Thoracic aorta (tissue), 2 donors: Measurements from ENCODE around the gene GRAMD4. TPM values are rescaled to one million over a fixed set of nuclear protein-coding genes. Genes with fewer than 3 reads are reported as not detected.

ENCODE experiments used
- ATAC-seq: fragments of 150-250 bp; one replicate; pipeline ENCODE4 v1.8.0; 2017; ENCODE audit warnings: low read depth; ENCODE audit not compliant: insufficient number of reproducible peaks, low FRiP score
- DNase-seq: peaks from one replicate; pipeline ENCODE4 v3.0.0-alpha.2; 2020; ENCODE audit warnings: low spot score
- H3K27ac ChIP-seq, 2 donors: fragments of 200-600 bp; sonication (generic); 1 replicate in 1 of 2; 2 replicates in 1 of 2; pipeline ENCODE4 v1.5.1; 2016; ENCODE audit warnings: mild to moderate bottlenecking in 2 of 2, moderate library complexity in 2 of 2
- H3K27me3 ChIP-seq: fragments of 200-600 bp; sonication (generic); replicated peaks from 2 replicates; pipeline ENCODE4 v1.6.0; 2016; ENCODE audit warnings: mild to moderate bottlenecking; ENCODE audit not compliant: insufficient read depth
- H3K36me3 ChIP-seq: fragments of 200-600 bp; sonication (generic); one replicate; pipeline ENCODE4 v1.5.1; 2016
- H3K4me1 ChIP-seq, 2 donors: fragments of 200-600 bp; sonication (generic); 1 replicate in 1 of 2; 2 replicates in 1 of 2; pipeline versions ENCODE4 v1.5.1 to v1.6.0; 2016; ENCODE audit warnings: low read depth in 2 of 2, mild to moderate bottlenecking in 1 of 2; ENCODE audit not compliant: control insufficient read depth in 1 of 2
- H3K4me3 ChIP-seq: fragments of 200-600 bp; sonication (generic); 2 replicates; pipeline ENCODE4 v1.5.1; 2016; ENCODE audit warnings: mild to moderate bottlenecking
- H3K9me3 ChIP-seq: fragments of 200-600 bp; sonication (generic); 2 replicates; pipeline ENCODE4 v1.5.1; 2016
- CTCF ChIP-seq: fragments of 200-600 bp; sonication (generic); IDR thresholded peaks from one replicate; pipeline ENCODE4 v1.5.1; 2019; ENCODE audit warnings: antibody characterized with exemption
- total RNA-seq, 2 donors: library from RNA; depleted of rRNA; stranded (reverse); fragments of >200 nt; gene quantifications; one replicate each; pipeline versions ENCODE4 v1.1.0 to v1.2.3, GENCODE V29; 2016

GRAMD4 gene
- total RNA-seq, 2 donors from 2014 or later = 16.2 to 56.5 TPM

- Histone ChIP-seq H3K4me1 (no peaks in the 10 kb centered on the region), H3K4me3 (no peak overlapping the region), H3K27ac (no peak overlapping the region), H3K9me3 (no peaks in the 10 kb centered on the region), H3K36me3 (no peaks in the 10 kb centered on the region), H3K27me3 (no peaks in the 10 kb centered on the region)
- TF ChIP-seq CTCF = no peak
- DNase-seq (no peak), ATAC-seq (no peak)
Observed at GRCh38 chr22:46657996-46658947, 38.1 kb downstream of the GRAMD4 start.

GRCh38 chr22:46659059-46659790, 39.0 kb downstream of the GRAMD4 start:
- H3K27me3 ChIP-seq = no peaks in the 10 kb centered on the region
- H3K9me3 ChIP-seq = no peaks in the 10 kb centered on the region
- no peak for ATAC-seq
- H3K4me1 ChIP-seq = no peaks in the 10 kb centered on the region
- no peak overlapping the region for H3K27ac ChIP-seq
- no peak overlapping the region for H3K4me3 ChIP-seq
- no peak for DNase-seq
- no peak for TF ChIP-seq CTCF
- no peaks in the 10 kb centered on the region for H3K36me3 ChIP-seq

- no peaks in the 10 kb centered on the region for H3K27me3 ChIP-seq
- H3K27ac ChIP-seq = no peak overlapping the region
- H3K36me3 ChIP-seq = no peaks in the 10 kb centered on the region
- no peaks in the 10 kb centered on the region for H3K4me1 ChIP-seq
- ATAC-seq (no peak), DNase-seq (no peak)
- TF ChIP-seq CTCF = no peak
- H3K9me3 ChIP-seq = no peaks in the 10 kb centered on the region
- no peak overlapping the region for H3K4me3 ChIP-seq
Observed at GRCh38 chr22:46659791-46660186, 39.6 kb downstream of the GRAMD4 start.

- no peak overlapping the region for H3K4me3 ChIP-seq
- DNase-seq (no peak), ATAC-seq (no peak)
- no peaks in the 10 kb centered on the region for H3K27me3 ChIP-seq
- no peaks in the 10 kb centered on the region for H3K9me3 ChIP-seq
- H3K36me3 ChIP-seq = no peaks in the 10 kb centered on the region
- no peaks in the 10 kb centered on the region for H3K4me1 ChIP-seq
- no peak overlapping the region for H3K27ac ChIP-seq
- TF ChIP-seq CTCF = no peak
Observed at GRCh38 chr22:46660604-46661201, 40.5 kb downstream of the GRAMD4 start.
